Gastrocnemius medialis (tissue), 4 donors: ENCODE data around the gene MECP2.

ENCODE experiments used
- POLR2A ChIP-seq, 2 donors: fragments of 450-650 bp; IDR thresholded peaks; one replicate each; pipeline ENCODE4 v1.6.1; 2017; ENCODE audit warnings: antibody characterized with exemption in 2 of 2, mild to moderate bottlenecking in 2 of 2, moderate library complexity in 2 of 2
- TF ChIP-seq, protein P1 (sequence below), 5 experiments: fragments of 450-650 bp in 3 of 5; fragments of 200-600 bp in 2 of 5; sonication (generic) in 2 of 5; IDR thresholded peaks in 4 of 5; conservative IDR thresholded peaks in 1 of 5; 1 replicate in 4 of 5; 2 replicates in 1 of 5; pipeline ENCODE4 v1.5.1; 2016 to 2019; ENCODE audit warnings: antibody characterized with exemption in 5 of 5, mild to moderate bottlenecking in 3 of 5, moderate library complexity in 3 of 5

DNA sequence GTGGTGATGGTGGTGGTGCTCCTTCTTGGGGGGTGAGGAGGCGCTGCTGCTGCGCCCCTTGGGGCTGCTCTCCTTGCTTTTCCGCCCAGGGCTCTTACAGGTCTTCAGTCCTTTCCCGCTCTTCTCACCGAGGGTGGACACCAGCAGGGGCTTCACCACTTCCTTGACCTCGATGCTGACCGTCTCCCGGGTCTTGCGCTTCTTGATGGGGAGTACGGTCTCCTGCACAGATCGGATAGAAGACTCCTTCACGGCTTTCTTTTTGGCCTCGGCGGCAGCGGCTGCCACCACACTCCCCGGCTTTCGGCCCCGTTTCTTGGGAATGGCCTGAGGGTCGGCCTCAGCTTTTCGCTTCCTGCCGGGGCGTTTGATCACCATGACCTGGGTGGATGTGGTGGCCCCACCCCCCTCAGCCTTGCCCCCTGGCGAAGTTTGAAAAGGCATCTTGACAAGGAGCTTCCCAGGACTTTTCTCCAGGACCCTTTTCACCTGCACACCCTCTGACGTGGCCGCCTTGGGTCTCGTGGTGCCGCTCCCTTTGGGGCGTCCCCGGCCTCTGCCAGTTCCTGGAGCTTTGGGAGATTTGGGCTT is 66.7 kb downstream of the MECP2 start:
- TF ChIP-seq, protein P1, sequence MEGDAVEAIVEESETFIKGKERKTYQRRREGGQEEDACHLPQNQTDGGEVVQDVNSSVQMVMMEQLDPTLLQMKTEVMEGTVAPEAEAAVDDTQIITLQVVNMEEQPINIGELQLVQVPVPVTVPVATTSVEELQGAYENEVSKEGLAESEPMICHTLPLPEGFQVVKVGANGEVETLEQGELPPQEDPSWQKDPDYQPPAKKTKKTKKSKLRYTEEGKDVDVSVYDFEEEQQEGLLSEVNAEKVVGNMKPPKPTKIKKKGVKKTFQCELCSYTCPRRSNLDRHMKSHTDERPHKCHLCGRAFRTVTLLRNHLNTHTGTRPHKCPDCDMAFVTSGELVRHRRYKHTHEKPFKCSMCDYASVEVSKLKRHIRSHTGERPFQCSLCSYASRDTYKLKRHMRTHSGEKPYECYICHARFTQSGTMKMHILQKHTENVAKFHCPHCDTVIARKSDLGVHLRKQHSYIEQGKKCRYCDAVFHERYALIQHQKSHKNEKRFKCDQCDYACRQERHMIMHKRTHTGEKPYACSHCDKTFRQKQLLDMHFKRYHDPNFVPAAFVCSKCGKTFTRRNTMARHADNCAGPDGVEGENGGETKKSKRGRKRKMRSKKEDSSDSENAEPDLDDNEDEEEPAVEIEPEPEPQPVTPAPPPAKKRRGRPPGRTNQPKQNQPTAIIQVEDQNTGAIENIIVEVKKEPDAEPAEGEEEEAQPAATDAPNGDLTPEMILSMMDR (IDR thresholded peaks at IDR 0.05 in 4 of 5, conservative IDR thresholded peaks at IDR 0.05 in 1 of 5) = no peak
- TF ChIP-seq POLR2A (IDR thresholded peaks at IDR 0.05) = no peak
